Frontal cortex (tissue), 4 donors: Measurements from ENCODE around the gene MMAB. TPM values are rescaled to one million over a fixed set of nuclear protein-coding genes. Genes with fewer than 3 reads are reported as not detected.

Source experiments
- DNase-seq, 2 donors: peaks; one replicate each; pipeline ENCODE4 v3.0.0; 2012; ENCODE audit warnings: low spot score in 2 of 2
- FAIRE-seq: peaks from 2 replicates; lab custom pipeline; 2012; peaks lifted over from hg19 to GRCh38; lab: Jason Lieb, UNC
- total RNA-seq: library from RNA; depleted of rRNA; stranded (reverse); fragments of >200 nt; gene quantifications from one replicate; pipeline ENCODE4 v1.2.3, GENCODE V29; 2014
- donor health status: control.
- donor health status: control.
- donor health status: control.

Gene MMAB
- total RNA-seq, 1 donor from 2014 or later: 13.9 TPM

DNA sequence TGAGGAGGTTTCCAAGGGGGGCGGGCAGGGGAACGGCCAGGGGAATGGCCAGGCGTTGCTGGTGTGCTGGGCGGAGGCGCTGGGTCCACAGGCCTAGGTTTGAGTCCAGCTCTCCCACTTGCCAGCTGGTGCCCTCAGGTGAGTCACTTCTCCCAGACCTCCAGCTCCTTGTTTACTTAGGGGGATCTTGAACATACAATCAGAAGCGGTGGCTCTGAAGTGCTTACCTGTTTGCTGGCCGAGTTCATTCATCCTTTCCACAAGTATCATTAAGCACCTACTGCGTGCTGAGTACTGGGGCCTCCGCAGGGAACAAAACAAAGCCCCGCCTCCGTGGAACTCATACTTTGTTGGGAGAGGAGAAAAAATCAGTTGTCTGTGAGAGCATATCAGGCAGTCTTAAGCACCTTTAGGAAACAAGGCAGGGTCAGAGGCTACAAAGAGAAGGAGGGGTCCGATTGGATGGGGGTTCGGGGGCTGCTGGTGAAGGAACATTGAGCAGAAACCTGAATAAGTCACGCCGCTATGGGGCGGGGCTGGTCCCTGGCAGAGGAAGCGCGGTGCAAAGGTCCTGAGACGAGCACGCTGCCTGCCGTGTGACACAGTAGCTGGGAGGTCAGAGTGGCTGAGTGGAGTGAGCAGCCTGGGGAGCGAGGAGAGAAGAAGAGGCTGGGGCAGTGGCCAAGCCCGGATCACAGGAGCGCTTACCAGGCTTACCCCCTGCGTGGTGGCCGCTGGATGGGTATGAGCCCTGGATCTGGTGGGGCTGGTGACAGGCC is 15.3 kb upstream of the MMAB start:
- no peak for FAIRE-seq

GRCh38 chr12:109587921-109588320 is 14.6 kb upstream of the MMAB start:
- FAIRE-seq (no peak), DNase-seq (no peak)

More for the DNA sequence above, 15.3 kb upstream of the MMAB start:
- no peak for DNase-seq

GRCh38 chr12:109586385-109587296 is 13.3 kb upstream of the MMAB start:
- DNase-seq (no peak), FAIRE-seq (no peak)

GRCh38 chr12:109583733-109584132 is 10.4 kb upstream of the MMAB start:
- FAIRE-seq (no peak), DNase-seq (no peak)

GRCh38 chr12:109582636-109583035 is 9.3 kb upstream of the MMAB start:
- DNase-seq: no peak

GRCh38 chr12:109581856-109582255 is 8.6 kb upstream of the MMAB start:
- no peak for FAIRE-seq
- DNase-seq: no peak

More at GRCh38 chr12:109582636-109583035, 9.3 kb upstream of the MMAB start:
- no peak for FAIRE-seq

GRCh38 chr12:109581334-109581691 is 8.0 kb upstream of the MMAB start:
- no peak for FAIRE-seq
- DNase-seq: no peak

GRCh38 chr12:109580684-109581333 is 7.5 kb upstream of the MMAB start:
- FAIRE-seq (no peak), DNase-seq (no peak)

- no peak for FAIRE-seq
- no peak for DNase-seq
These were observed 7.0 kb upstream of the MMAB start for GRCh38 chr12:109580272-109580671.

DNA sequence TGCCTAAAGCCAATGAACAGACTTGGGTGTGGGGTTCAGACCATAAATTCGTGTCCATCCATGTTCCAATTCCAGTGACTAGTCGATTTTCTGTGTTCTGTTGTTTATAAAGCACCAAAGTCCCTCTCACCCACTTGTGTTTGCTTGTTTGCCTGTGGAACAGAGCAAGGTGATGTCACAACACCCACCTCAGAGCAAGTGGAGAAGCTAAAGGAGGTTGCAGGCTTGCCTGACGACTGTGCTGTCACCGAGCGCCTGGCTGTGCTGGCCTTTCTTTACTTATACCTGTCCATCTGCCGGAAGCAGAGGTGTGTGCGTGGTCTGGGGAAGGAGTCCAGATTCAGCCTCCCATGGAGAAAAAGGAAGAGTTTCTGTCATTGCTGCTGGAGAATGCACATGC is 6.3 kb upstream of the MMAB start:
- DNase-seq (no peak), FAIRE-seq (no peak)

DNA sequence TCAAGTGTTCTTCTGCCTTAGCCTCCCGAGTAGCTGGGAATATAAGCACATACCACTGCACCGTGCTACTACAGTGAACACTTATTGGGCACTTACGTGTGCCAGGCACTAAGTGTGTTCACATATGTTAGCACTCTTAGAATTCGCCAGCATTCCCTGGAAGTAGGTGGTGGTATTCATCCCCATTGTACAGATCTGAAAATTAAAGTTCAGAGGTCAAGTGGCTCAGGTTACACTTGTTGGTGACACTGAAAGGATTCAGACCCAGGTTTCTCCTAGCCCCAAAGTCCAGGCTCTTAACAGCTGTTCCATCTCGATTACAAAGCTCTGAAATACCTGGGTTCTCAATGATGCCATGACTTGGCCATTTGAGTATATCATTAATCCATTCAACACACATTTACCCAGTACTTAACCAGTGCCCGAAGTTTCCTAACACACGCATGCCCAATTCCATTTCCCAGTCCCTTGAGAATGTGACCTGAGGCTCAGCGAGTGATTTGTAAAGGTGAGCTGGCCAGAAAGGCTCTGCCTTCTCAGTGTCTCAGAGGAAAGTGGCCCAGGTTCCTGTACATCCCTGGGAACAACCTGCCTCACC is 5.1 kb upstream of the MMAB start:
- FAIRE-seq (no peak), DNase-seq (no peak)

DNA sequence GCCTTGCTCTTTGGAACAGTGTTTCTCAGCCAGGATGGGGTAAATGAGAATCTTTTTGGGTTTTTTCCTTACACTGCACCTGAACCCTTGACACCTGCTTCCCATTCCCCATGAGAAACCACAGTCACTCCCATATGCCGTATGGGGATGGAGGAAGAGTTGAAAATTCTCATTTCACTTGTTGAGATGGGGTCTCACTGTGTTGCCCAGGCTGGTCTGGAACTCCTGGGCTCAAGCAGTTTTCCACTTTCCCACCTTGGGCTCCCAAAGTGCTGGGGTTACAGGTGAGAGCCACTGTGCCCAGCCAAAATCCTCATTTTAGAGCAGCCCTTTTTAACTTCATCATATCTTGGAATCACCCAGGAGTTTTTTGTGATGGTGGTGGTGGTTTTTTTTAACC is 4.0 kb upstream of the MMAB start:
- DNase-seq (no peak), FAIRE-seq (no peak)

DNA sequence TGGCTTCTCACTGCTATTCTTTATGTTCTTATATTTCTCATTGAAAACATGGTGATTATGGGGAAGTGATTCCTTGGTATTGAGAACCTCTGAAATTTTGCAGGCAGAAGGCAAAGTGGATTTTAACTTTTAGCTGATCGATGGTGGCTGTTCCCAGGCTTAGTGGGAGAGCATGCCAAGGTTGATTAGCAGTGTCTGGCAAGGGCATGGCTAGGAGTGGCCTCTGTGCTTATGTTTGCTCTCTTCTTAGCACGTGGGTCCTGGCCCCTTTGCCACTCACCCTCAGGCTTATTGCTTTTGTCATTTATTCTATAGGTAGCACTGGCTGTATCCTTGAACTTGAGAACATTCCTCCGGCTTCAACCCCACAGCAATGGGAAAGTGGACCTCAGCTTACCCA is 2.4 kb upstream of the MMAB start:
- DNase-seq (no peak), FAIRE-seq (no peak)

GRCh38 chr12:109573914-109574244 is 575 bp upstream of the MMAB start:
- FAIRE-seq: no peak
- no peak for DNase-seq

DNA sequence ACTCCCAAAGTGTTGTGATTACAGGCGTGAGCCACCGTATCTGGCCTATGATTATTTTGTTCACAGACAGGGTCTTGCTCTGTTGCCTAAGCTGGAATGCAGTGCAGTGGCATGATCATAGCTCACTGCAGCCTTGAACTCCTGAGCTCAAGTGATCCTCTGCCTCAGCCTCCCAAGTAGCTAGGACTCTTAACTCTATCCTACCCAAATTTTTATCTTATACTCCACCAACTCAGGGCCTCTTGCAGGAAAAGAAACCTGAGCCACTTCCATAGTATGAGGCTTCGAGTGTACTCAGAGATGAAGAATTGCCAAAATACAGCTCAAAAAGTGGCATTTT is 828 bp downstream of the MMAB start:
- no peak for DNase-seq
- no peak for FAIRE-seq

DNA sequence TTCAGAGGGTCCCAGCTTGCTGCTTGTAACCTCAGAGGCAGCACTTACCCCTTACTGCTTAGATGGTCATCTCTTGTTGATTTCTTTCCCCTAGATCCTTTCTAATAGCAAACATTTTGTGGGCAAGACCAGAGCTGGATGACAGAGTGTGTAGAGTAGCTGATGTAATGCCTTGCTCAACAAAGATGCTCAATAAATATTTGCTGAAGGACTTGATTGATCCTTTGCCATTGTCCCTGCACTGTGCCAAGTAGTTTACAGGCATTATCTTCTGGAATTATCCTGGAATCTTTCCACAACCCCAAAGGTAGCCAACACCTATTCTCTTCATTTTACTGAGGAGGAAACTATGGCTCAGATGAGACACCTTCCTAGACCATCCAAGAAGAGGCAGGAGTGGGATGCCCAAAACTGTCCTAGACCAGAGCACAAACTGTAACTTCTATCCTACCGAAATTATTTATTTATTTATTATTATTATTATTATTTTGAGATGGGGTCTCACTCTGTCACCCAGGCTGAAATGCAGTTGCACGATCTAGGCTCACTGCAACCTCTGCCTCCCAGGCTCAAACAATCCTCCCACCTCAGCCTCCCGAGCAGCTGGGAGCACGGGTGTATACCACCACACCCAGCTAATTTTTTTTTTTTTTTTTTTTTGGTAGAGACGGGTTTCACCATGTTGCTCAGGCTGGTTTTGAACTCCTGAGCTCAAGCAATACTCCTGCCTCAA is 1.4 kb downstream of the MMAB start:
- FAIRE-seq: no peak
- no peak for DNase-seq

- no peak for FAIRE-seq
- DNase-seq: no peak
These were observed 4.8 kb downstream of the MMAB start for GRCh38 chr12:109568486-109568885.

- FAIRE-seq: no peak
These were observed 5.3 kb downstream of the MMAB start for GRCh38 chr12:109567967-109568366.

DNA sequence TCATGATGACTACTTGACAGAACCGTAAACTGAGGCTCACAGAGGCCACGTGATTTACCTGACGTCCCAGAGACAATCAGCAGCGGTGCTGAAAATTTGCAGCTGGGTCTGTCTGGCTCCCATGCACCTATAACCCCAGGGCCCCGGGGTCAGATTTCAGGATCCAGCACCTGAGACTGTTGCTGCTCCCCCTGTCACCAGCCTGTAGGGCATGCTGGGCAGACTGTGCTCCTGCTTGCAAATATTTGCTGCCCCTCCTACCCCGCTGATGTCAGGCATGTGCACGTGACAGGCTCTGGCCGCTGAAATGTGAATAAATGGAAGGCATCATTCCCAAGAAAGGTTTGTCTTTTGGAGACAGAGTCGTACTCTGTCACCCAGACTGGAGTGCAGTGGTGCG is 6.0 kb downstream of the MMAB start:
- FAIRE-seq (no peak), DNase-seq (no peak)

More at GRCh38 chr12:109567967-109568366, 5.3 kb downstream of the MMAB start:
- no peak for DNase-seq

DNA sequence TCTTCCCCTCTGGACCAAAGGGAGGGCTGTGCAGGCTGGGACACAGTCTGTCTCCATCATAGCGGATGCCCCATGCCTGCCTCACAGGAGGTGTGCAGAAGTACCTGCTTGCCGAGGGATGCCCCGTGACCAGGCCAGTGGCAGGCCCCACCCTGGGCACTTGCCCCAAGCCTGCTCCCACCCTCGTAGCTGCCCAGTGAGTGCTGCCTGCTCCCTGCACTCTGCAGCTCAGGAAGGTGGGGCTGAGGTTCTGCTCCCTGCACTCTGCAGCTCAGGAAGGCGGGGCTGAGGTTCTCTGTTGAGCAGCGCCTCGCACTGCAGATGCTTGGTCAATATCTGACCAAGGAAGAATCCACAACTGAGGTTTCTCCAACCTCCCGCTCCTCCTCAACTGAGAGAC is 6.9 kb downstream of the MMAB start:
- FAIRE-seq (no peak), DNase-seq (no peak)
